K562 (cell line): Measurements from ENCODE around the gene EFHD2. TPM values are rescaled to one million over a fixed set of nuclear protein-coding genes. Genes with fewer than 3 reads are reported as not detected.
"Not testable (repeated sequence)": the region's sequence is repeated elsewhere in the genome, so short reads cannot be mapped to it uniquely, and the experiment has no call there.

ENCODE experiments used
- ATAC-seq: fragments of 200-7000 bp; cut with Tn5 transposase; 3 replicates; pipeline ENCODE4 v1.9.1; 2020; ENCODE audit warnings: moderate library complexity
- BruUV-seq: library from RNA; stranded (reverse); fragments of 400-500 nt; replicated peaks from 2 replicates; lab custom pipeline; 2021; lab: Mats Ljungman, UMichigan
- CTCF ChIA-PET: fragments of 300-600 bp; formaldehyde crosslinking; extraction: SDS; loops from one replicate; lab custom pipeline; 2021; ENCODE audit warnings: low intra/inter-chr PET ratio; lab: Yijun Ruan, JAX
- POLR2A ChIA-PET: fragments of 300-600, 350-650 bp; sonication (Branson Sonifier 250); formaldehyde crosslinking; extraction: SDS; loops from one replicate; lab custom pipeline; 2021; ENCODE audit warnings: antibody characterized with exemption, inconsistent platforms; lab: Yijun Ruan, JAX
- DNase-seq, 4 experiments: peaks; one replicate each; pipeline versions ENCODE4 v3.0.0 to v3.0.0-alpha.2; 2011 to 2018; ENCODE audit warnings: low spot score in 3 of 4, mixed read lengths in 3 of 4; ENCODE audit errors: extremely low read depth in 1 of 4
- FAIRE-seq: peaks from 2 replicates; lab custom pipeline; 2011; peaks lifted over from hg19 to GRCh38; lab: Jason Lieb, UNC
- H2AFZ ChIP-seq: 2 replicates; pipeline ENCODE4 v1.6.0; 2011; ENCODE audit warnings: low read depth, low read length, control low read depth, inconsistent platforms
- H3K27ac ChIP-seq: fragments of 200-600 bp; 3 replicates; pipeline ENCODE4 v1.8.0; 2011; ENCODE audit warnings: low read depth, mild to moderate bottlenecking, control low read depth, inconsistent platforms, low read length, moderate library complexity, mixed read lengths; ENCODE audit errors: extremely low read depth
- H3K27me3 ChIP-seq, 2 experiments: fragments of 300-600 bp in 1 of 2; 2 replicates in 1 of 2; 3 replicates in 1 of 2; pipeline versions ENCODE4 v1.6.0 to v1.8.0; 2011; ENCODE audit warnings: inconsistent platforms in 2 of 2, low read length in 2 of 2, mild to moderate bottlenecking in 1 of 2, mixed read lengths in 1 of 2, moderate library complexity in 1 of 2; ENCODE audit not compliant: control insufficient read depth in 2 of 2, insufficient read depth in 2 of 2
- H3K36me3 ChIP-seq: fragments of 300-600 bp; 3 replicates; pipeline ENCODE4 v1.8.0; 2011; ENCODE audit warnings: mild to moderate bottlenecking, low read length, inconsistent platforms; ENCODE audit not compliant: control insufficient read depth, insufficient read depth
- H3K4me1 ChIP-seq, 2 experiments: fragments of 200-600 bp in 1 of 2; replicated peaks in 1 of 2; 2 replicates in 1 of 2; 3 replicates in 1 of 2; pipeline versions ENCODE4 v1.5.1 to v1.8.0; 2011; ENCODE audit warnings: inconsistent platforms in 2 of 2, low read length in 2 of 2, mild to moderate bottlenecking in 1 of 2, mixed read lengths in 1 of 2, moderate library complexity in 1 of 2; ENCODE audit not compliant: control insufficient read depth in 2 of 2, insufficient read depth in 2 of 2
- H3K4me2 ChIP-seq: 2 replicates; pipeline ENCODE4 v1.6.1; 2011; ENCODE audit warnings: low read length, control low read depth, inconsistent platforms, mixed read lengths; ENCODE audit not compliant: insufficient read depth
- H3K4me3 ChIP-seq: fragments of 200-600 bp; sonication (generic), shearing (Covaris generic); 2 replicates; pipeline ENCODE4 v1.5.1; 2016; ENCODE audit warnings: control low read depth, inconsistent platforms
- H3K79me2 ChIP-seq: fragments of 200-600 bp; 3 replicates; pipeline ENCODE4 v1.8.0; 2011; ENCODE audit warnings: low read length, inconsistent platforms; ENCODE audit not compliant: control insufficient read depth, insufficient read depth
- H3K9ac ChIP-seq, 2 experiments: 2 replicates each; pipeline versions ENCODE4 v1.6.0 to v1.6.1; 2011; ENCODE audit warnings: low read depth in 2 of 2, low read length in 2 of 2, control low read depth in 1 of 2, inconsistent platforms in 1 of 2, mild to moderate bottlenecking in 1 of 2, mixed read lengths in 1 of 2; ENCODE audit not compliant: insufficient read depth in 1 of 2
- H3K9me1 ChIP-seq: one replicate; pipeline ENCODE4 v1.6.0; 2011; ENCODE audit warnings: inconsistent platforms, mild to moderate bottlenecking, low read length, moderate library complexity; ENCODE audit not compliant: control insufficient read depth, insufficient read depth
- H3K9me3 ChIP-seq: replicated peaks from 2 replicates; pipeline ENCODE4 v1.5.1; 2011; ENCODE audit warnings: low read depth, low read length, inconsistent platforms; ENCODE audit not compliant: control insufficient read depth, insufficient read depth
- H4K20me1 ChIP-seq: replicated peaks from 2 replicates; pipeline ENCODE4 v1.6.1; 2011; ENCODE audit warnings: low read length, inconsistent platforms, mixed read lengths; ENCODE audit not compliant: control insufficient read depth, insufficient read depth
- ATF7 ChIP-seq: fragments of 450-650 bp; IDR thresholded peaks from 2 replicates; pipeline ENCODE4 v1.7.1; 2014; ENCODE audit warnings: mild to moderate bottlenecking, moderate library complexity
- BRD9 ChIP-seq: fragments of 450-650 bp; IDR thresholded peaks from 2 replicates; pipeline ENCODE4 v1.6.1; 2018; ENCODE audit warnings: low read depth; ENCODE audit not compliant: partially characterized antibody
- CAMTA2 ChIP-seq: fragments of 250-450 bp; sonication (Bioruptor Pico); conservative IDR thresholded peaks from 2 replicates; pipeline ENCODE4 v1.5.1; 2022
- CBX3 ChIP-seq, 2 experiments: IDR thresholded peaks; 1 replicate in 1 of 2; 2 replicates in 1 of 2; pipeline ENCODE4 v1.6.1; 2012; ENCODE audit warnings: inconsistent platforms in 2 of 2, low read length in 2 of 2, borderline replicate concordance in 1 of 2, control low read depth in 1 of 2
- ETS2 ChIP-seq: IDR thresholded peaks from 2 replicates; pipeline ENCODE4 v1.6.1; 2016; ENCODE audit warnings: borderline replicate concordance, missing genetic modification characterization, mild to moderate bottlenecking, moderate library complexity, missing compliant biosample characterization; ENCODE audit not compliant: poor library complexity, severe bottlenecking
- EZH2 ChIP-seq: IDR thresholded peaks from 2 replicates; pipeline ENCODE4 v1.6.1; 2012; ENCODE audit warnings: low read depth, mild to moderate bottlenecking, inconsistent platforms, low read length, borderline replicate concordance
- FOXK1 ChIP-seq: sonication (generic); formaldehyde crosslinking; IDR thresholded peaks from 2 replicates; pipeline ENCODE4 v1.8.0; 2022; ENCODE audit warnings: missing genetic modification reagents, mild to moderate bottlenecking, borderline replicate concordance
- HBP1 ChIP-seq: fragments of 450-650 bp; formaldehyde crosslinking; IDR thresholded peaks from 2 replicates; pipeline ENCODE4 v1.4.0; 2022; ENCODE audit warnings: missing genetic modification characterization
- KAT7 ChIP-seq: sonication (generic); formaldehyde crosslinking; IDR thresholded peaks from 2 replicates; pipeline ENCODE4 v1.8.0; 2022; ENCODE audit warnings: missing genetic modification reagents, mild to moderate bottlenecking, borderline replicate concordance
- NCOA1 ChIP-seq: fragments of 450-650 bp; IDR thresholded peaks from 2 replicates; pipeline ENCODE4 v1.6.1; 2016; ENCODE audit warnings: low read depth
- NR2C1 ChIP-seq, 2 experiments: fragments of 450-650 bp; IDR thresholded peaks; 2 replicates each; pipeline ENCODE4 v1.6.1; 2017; ENCODE audit warnings: mild to moderate bottlenecking in 2 of 2, antibody characterized with exemption in 1 of 2, inconsistent platforms in 1 of 2, missing compliant biosample characterization in 1 of 2, missing genetic modification characterization in 1 of 2
- NR2C2 ChIP-seq, 2 experiments: fragments of 200-800 bp in 1 of 2; sonication (Bioruptor generic) in 1 of 2; sonication (generic) in 1 of 2; formaldehyde crosslinking in 1 of 2; IDR thresholded peaks; 2 replicates each; pipeline versions ENCODE4 v1.6.1 to v1.8.0; 2016 to 2022; ENCODE audit warnings: mild to moderate bottlenecking in 1 of 2, missing compliant biosample characterization in 1 of 2, missing genetic modification characterization in 1 of 2, missing genetic modification reagents in 1 of 2
- RAD51 ChIP-seq: fragments of 450-650 bp; IDR thresholded peaks from 2 replicates; pipeline ENCODE4 v1.7.1; 2016; ENCODE audit warnings: low read depth, mild to moderate bottlenecking, borderline replicate concordance
- RB1 ChIP-seq: fragments of 450-650 bp; IDR thresholded peaks from 2 replicates; pipeline ENCODE4 v1.6.1; 2017; ENCODE audit warnings: low read depth, mild to moderate bottlenecking
- SPI1 ChIP-seq: IDR thresholded peaks from 2 replicates; pipeline ENCODE4 v1.6.1; 2011; ENCODE audit warnings: low read depth, low read length, control low read depth, borderline replicate concordance
- TAF7 ChIP-seq: fragments of 450-650 bp; IDR thresholded peaks from 2 replicates; pipeline ENCODE4 v1.6.1; 2016; ENCODE audit warnings: missing genetic modification characterization, missing compliant biosample characterization
- USF1 ChIP-seq: sonication (generic); formaldehyde crosslinking; IDR thresholded peaks from 2 replicates; pipeline ENCODE4 v1.9.0; 2022; ENCODE audit warnings: mild to moderate bottlenecking, missing genetic modification reagents
- ZNF165 ChIP-seq: fragments of 250-450 bp; sonication (Bioruptor Pico); IDR thresholded peaks from 2 replicates; pipeline ENCODE4 v1.4.0; 2020; ENCODE audit warnings: borderline replicate concordance
- ZNF217 ChIP-seq: sonication (generic); formaldehyde crosslinking; IDR thresholded peaks from 2 replicates; pipeline ENCODE4 v1.8.0; 2022; ENCODE audit warnings: mild to moderate bottlenecking, missing genetic modification reagents
- ZNF347 ChIP-seq: fragments of 450-650 bp; formaldehyde crosslinking; IDR thresholded peaks from 2 replicates; pipeline ENCODE4 v1.4.0; 2020; ENCODE audit warnings: low read depth, mild to moderate bottlenecking, moderate library complexity
- ZNF551 ChIP-seq: fragments of 250-450 bp; sonication (Bioruptor Pico); IDR thresholded peaks from 2 replicates; pipeline ENCODE4 v1.5.0; 2021; ENCODE audit warnings: mild to moderate bottlenecking, moderate library complexity
- ZNF699 ChIP-seq: fragments of 250-450 bp; sonication (Bioruptor Pico); IDR thresholded peaks from 2 replicates; pipeline ENCODE4 v1.8.0; 2021; ENCODE audit warnings: mild to moderate bottlenecking, moderate library complexity; ENCODE audit not compliant: insufficient replicate concordance
- ZSCAN32 ChIP-seq: fragments of 450-650 bp; formaldehyde crosslinking; IDR thresholded peaks from 2 replicates; pipeline ENCODE4 v1.4.0; 2020; ENCODE audit warnings: mild to moderate bottlenecking, moderate library complexity
- WGBS: fragments of 100-300 bp; shearing (Covaris generic); methylation state at CpG from one replicate; pipeline ENCODE4 v1.1.6; 2016; ENCODE audit warnings: low coverage, mixed read lengths; ENCODE audit not compliant: insufficient coverage; ENCODE audit errors: missing lambda C conversion rate; 5-methylcytosine and 5-hydroxymethylcytosine counted together
- in situ Hi-C: fragments of 300-500 bp; cut with MboI; formaldehyde crosslinking; loops from 4 replicates; pipeline ENCODE4 v1.15.0; 2018; ENCODE audit warnings: inconsistent platforms, mixed read lengths
- intact Hi-C: fragments of 100-400 bp; cut with micrococcal nuclease; formaldehyde crosslinking; loops from 2 replicates; pipeline ENCODE4 v1.14.2; 2022
- polyA plus RNA-seq, 8 experiments: library from polyadenylated mRNA; depleted of rRNA in 4 of 8; stranded (reverse) in 5 of 8; unstranded in 3 of 8; fragments of >200 nt; fragmentation: Nextera tagmentation in 2 of 8; fragmentation: Illumina TruSeq in 1 of 8; extraction: Ambion mirVana in 2 of 8; extraction: Trizol in 1 of 8; gene quantifications; 2 replicates each; pipeline versions ENCODE4 v1.2.1 to v1.2.3, GENCODE V29; 2011 to 2014; ENCODE audit warnings: inconsistent platforms in 1 of 8, missing spikeins in 1 of 8
- total RNA-seq, 7 experiments: library from RNA; depleted of rRNA in 6 of 7; stranded (reverse); fragments of >200 nt in 6 of 7; fragmentation: Illumina TruSeq in 2 of 7; extraction: Trizol in 2 of 7; gene quantifications; 2 replicates each; pipeline versions ENCODE4 v1.2.1 to v1.2.3, GENCODE V29; 2011 to 2021; ENCODE audit warnings: low replicate concordance in 1 of 7

Gene EFHD2
- total and polyA plus RNA-seq, 9 of the 15 experiments (the other 6 are each of a cell fraction or from before 2014, with no cell fraction given), result 1.7 to 73.5 (median 25.2) TPM

DNA sequence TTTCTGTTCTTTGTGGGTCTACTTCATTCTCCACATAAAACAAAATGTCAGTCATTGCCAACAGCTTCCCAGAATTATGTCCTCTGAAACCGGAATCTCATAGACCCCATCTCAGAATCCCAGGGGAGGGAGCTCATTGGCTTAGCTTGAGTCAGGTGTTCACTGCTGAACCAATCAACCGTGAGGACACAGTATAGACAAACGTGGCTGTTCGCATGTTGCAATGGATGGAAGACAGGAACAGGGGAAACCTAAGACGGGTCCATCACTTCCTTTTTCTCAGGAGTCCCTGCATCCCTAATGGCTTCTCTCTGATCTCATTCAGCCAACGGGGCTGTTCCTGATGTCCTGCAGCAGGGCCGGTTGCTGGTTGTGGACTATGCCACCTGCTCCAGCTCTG lies 56.0 kb downstream of the EFHD2 start (continued):
- peak; percentile 78 for TF ChIP-seq USF1
- no peak for TF ChIP-seq ATF7
- TF ChIP-seq ZSCAN32 (CRISPR knock-in tag), result no peak
- no peak for TF ChIP-seq NR2C2 (CRISPR knock-in tag; IDR thresholded peaks at IDR 0.05)
- no peak for TF ChIP-seq NR2C2 (tag; IDR thresholded peaks at IDR 0.05)
- TF ChIP-seq FOXK1, result no peak
- TF ChIP-seq CBX3 (IDR thresholded peaks at IDR 0.05; ENCODE audit: borderline replicate concordance in 1 of 2, low read length in 2 of 2), result peak in 1 of 2 experiments; percentile 27; a peak in 1 of 3 replicates
- peak; percentile 48; the same call in 1 of the 2 replicates for TF ChIP-seq SPI1
- TF ChIP-seq ZNF165 (CRISPR knock-in tag), result no peak
- no peak for TF ChIP-seq HBP1 (CRISPR knock-in tag)
- no peak for TF ChIP-seq ZNF217 (CRISPR knock-in tag)
- TF ChIP-seq RB1, result no peak
- no peak for TF ChIP-seq ZNF551 (CRISPR knock-in tag)
- no peak for TF ChIP-seq TAF7
- TF ChIP-seq KAT7, result no peak
- no peak for TF ChIP-seq ETS2
- no peak for TF ChIP-seq NCOA1
- TF ChIP-seq ZNF699 (CRISPR knock-in tag), result no peak
- peak; percentile 51; the same call in 1 of the 2 replicates for TF ChIP-seq RAD51
- TF ChIP-seq CAMTA2, result no peak
- no peak for TF ChIP-seq NR2C1 (IDR thresholded peaks at IDR 0.05)
- no peak for TF ChIP-seq NR2C1 (tag; IDR thresholded peaks at IDR 0.05)
- TF ChIP-seq EZH2, result no peak
- no peak for TF ChIP-seq ZNF347 (CRISPR knock-in tag)
- TF ChIP-seq BRD9, result no peak
- TF ChIP-seq, all 486 proteins: peak for 6

DNA sequence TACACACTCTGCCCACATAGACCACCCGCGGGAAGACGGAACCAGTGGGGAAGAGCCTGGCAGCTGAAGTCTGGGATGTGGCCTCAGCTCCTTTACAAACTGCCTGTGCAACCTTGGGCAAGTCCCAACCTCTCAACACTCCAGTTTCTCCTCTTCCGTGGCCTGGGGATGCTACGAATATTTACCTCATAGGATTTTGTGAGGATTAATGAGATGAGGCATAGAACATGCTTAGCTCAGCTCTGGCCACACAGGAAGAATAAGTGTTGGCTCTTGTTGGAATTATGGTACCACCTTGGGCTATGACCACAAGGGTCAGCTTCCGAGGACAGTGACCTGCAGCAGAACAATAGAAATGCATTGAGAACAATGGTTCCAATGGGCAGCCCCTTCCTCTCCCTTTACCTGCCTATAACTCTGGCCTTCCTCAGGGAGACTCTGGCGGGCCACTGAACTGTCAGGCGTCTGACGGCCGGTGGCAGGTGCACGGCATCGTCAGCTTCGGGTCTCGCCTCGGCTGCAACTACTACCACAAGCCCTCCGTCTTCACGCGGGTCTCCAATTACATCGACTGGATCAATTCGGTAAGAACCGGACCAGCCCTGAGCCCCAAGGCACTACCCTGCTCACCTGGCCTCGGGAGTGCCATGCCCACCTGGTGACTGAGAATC lies 57.4 kb downstream of the EFHD2 start:
- BruUV-seq, intact Hi-C loops, H3K4me3 ChIP-seq, H3K36me3 ChIP-seq, H3K27ac ChIP-seq, H2AFZ ChIP-seq, H4K20me1 ChIP-seq, H3K9me1 ChIP-seq, FAIRE-seq, CTCF ChIA-PET, POLR2A ChIA-PET, in situ Hi-C loops, ATAC-seq, H3K79me2 ChIP-seq, H3K9me3 ChIP-seq, DNase-seq, H3K4me2 ChIP-seq, H3K27me3 ChIP-seq: not testable (repeated sequence)
- Histone ChIP-seq H3K4me1 (peaks cover 4 to 11% of the 10 kb centered on the region in 2 experiments; a peak in 4 of 5 replicates), H3K9ac (0 out of 4 replicates have a peak overlapping the region, but pooled peaks of 1 of the 2 experiments have one; percentile 2)
- WGBS, result 64% methylated on average over 22 of the region's 22 CpGs
